GM12864 (cell line): ENCODE measurements around the gene OR10D3.

Experiments used
- DNase-seq: peaks from one replicate; pipeline ENCODE4 v3.0.0-alpha.2; 2011; ENCODE audit warnings: low read depth
- H3K4me3 ChIP-seq: 2 replicates; pipeline ENCODE4 v1.5.1; 2011; ENCODE audit warnings: mild to moderate bottlenecking, low read depth, low read length, control low read depth
- TF ChIP-seq, protein P1 (sequence below): IDR thresholded peaks from 2 replicates; pipeline ENCODE4 v1.5.1; 2011; ENCODE audit warnings: low read depth, mild to moderate bottlenecking, moderate library complexity, low read length, control low read depth, inconsistent platforms; ENCODE audit errors: missing control alignments

Gene OR10D3, protein sequence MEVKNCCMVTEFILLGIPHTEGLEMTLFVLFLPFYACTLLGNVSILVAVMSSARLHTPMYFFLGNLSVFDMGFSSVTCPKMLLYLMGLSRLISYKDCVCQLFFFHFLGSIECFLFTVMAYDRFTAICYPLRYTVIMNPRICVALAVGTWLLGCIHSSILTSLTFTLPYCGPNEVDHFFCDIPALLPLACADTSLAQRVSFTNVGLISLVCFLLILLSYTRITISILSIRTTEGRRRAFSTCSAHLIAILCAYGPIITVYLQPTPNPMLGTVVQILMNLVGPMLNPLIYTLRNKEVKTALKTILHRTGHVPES

DNA sequence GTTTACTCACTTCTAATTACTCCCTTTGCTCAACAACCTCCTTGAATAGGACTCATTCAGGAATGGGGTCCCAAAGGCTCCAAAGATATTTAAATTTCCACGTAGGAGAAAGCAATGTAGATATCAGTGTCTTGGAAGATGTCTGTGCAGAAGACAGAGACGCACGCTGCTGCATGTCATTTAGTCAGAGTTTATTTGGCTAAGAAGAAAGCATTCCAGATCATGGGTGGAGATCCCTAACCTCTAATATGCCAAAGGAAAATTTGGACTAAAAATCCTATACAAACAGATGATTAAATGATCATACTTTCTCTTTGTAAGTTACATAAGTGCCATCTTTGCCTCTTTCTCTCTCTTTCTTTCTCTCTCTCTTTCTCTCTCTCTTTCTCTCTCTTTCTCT, at the start of gene OR10D3:
Gene OR10D3, plus strand, starts transcription at position 278 of the 400 bp plus-strand sequence. CDS start 1,925 bp downstream, outside the sequence.
- TF ChIP-seq, protein P1, sequence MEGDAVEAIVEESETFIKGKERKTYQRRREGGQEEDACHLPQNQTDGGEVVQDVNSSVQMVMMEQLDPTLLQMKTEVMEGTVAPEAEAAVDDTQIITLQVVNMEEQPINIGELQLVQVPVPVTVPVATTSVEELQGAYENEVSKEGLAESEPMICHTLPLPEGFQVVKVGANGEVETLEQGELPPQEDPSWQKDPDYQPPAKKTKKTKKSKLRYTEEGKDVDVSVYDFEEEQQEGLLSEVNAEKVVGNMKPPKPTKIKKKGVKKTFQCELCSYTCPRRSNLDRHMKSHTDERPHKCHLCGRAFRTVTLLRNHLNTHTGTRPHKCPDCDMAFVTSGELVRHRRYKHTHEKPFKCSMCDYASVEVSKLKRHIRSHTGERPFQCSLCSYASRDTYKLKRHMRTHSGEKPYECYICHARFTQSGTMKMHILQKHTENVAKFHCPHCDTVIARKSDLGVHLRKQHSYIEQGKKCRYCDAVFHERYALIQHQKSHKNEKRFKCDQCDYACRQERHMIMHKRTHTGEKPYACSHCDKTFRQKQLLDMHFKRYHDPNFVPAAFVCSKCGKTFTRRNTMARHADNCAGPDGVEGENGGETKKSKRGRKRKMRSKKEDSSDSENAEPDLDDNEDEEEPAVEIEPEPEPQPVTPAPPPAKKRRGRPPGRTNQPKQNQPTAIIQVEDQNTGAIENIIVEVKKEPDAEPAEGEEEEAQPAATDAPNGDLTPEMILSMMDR = no peak
- H3K4me3 ChIP-seq = no peak within 1 kb of the TSS
- no peak for DNase-seq

DNA sequence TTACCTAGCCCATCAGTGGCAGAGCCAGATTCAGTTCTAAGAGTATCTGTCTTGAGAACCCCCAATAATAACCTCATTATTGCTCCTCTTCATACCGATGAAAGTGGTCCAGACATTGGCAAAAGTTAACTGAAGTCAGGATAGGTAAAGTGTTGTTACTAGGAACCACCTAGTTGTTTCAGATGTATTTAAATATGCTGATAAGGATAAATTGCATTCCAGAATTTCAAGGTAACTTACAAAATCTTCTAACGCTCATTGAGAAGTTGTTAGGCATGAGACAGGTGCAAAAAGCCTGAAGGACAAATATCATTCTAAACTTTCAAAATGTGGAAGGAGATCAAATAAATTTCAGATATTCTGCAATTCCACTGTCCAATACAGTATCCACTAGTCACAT, 40.1 kb upstream of the OR10D3 start:
- DNase-seq = no peak
- TF ChIP-seq, protein P1 = no peak
- H3K4me3 ChIP-seq = no peak overlapping the region

DNA sequence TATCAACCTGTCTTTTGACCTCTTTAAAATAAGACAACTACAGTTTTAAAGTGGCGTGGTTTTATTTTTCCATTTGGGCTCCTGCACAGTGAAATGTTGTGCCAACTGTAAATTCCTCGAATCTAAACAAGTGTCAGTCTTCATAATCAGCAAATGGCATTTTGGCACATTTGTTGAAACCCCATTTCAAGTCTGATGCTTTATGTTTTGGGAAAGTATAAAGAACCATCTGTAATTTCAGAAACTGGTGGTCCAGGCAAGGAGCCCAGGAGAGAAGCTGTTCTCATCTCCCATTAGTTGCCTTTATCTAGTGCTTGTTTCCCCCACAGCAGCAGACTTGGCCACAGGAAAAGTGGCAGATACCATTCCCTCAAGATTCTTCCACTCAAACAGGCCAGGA, 35.2 kb upstream of the OR10D3 start:
- H3K4me3 ChIP-seq = no peak overlapping the region
- TF ChIP-seq, protein P1 = no peak
- DNase-seq = no peak

DNA sequence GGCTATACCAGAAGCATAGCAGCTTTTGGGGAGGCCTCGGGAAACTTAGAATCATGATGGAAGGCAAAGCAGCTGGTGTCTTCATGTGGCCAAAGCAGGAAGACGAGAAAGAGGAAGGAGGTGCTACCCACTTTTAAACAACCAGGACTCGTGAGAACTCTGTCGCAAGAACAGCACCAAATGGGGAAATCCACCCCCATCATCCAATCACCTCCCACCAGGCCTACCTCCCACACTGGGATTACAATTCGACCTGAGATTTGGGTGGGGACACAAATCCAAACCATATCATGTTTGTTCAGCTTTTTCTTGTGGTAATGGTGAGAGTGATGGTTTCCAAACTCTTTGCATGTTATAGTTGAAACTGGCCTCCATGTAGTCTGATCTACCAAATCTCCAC, 32.5 kb upstream of the OR10D3 start:
- no peak overlapping the region for H3K4me3 ChIP-seq
- TF ChIP-seq, protein P1 = no peak
- no peak for DNase-seq

DNA sequence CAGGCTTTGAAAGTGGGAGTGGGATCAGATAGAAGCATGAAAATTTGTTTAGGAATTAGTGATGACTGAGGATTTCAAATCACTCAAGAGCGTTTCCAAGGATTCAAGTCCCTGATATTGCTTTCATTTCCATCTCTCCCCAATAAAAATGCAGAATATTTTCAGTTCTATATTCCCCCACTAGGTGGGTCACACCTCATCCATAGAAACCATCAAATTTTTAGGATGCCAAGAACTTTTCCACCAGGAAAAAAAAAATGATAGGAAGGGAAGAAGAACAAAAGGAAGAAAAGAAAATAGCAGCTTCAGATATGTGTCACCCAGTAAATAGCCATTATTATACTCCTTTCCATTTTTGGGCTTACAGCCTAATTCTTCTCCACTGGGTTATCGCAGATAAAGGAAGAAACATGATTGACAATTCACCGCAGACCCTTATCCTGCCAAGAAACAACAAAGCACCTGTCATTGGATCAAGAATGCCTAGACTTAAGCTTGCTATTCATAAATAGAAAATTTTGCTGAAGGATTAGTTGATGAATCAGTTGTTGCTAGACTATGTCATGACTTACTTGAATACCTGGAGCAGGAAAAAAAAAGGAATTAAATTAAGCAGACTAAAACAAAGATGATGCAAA, 30.3 kb upstream of the OR10D3 start:
- TF ChIP-seq, protein P1 = no peak
- H3K4me3 ChIP-seq = no peak overlapping the region
- DNase-seq = no peak

DNA sequence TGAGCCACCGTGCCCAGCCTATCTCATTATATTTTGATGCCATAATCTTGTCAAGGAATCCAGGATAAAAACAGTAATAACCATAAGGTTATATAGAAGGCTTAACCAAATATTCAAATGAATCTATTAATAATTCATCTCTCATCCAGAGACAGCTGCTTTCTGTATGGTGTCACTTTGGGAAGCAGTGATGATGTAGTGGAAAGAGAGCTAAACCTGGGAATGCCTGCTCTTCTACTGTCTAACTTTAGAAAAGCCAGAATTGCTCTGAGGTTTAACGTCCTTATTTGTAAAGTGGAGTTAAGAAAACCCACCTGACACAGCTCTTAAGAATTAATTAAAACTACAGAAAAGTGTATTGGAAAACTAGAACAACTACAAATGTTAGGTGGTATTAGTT, 29.3 kb upstream of the OR10D3 start:
- no peak overlapping the region for H3K4me3 ChIP-seq
- TF ChIP-seq, protein P1 = no peak
- DNase-seq = no peak

DNA sequence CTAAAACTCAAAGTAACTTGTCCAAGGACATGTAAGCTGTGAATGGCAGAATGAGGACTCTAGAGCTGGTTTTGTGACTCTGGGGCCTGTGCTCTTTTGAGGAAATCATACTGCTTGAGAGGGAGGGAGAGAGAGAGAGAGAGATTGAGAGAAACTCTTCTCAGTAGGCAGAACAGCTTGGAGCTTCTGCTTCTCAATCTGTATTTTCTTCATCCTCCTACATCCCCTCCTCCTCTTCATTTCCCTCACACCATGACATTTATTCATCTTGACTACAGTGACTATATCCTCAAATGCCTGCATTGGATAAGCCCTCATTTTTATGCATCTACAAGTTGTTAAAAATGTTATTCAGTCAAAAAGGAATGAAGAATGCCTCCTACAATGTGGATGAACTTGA, 23.7 kb upstream of the OR10D3 start:
- DNase-seq = no peak
- TF ChIP-seq, protein P1 = no peak
- no peak overlapping the region for H3K4me3 ChIP-seq
